NOMO-1 treated with dmso at 0.1 percent for 144 hours (cell line): ENCODE results near the gene ETHE1.

ENCODE experiments used
- DNase-seq: peaks from one replicate; lab custom pipeline; 2025; ENCODE audit not compliant: unreplicated experiment; lab: John Stamatoyannopoulos, UW

The ETHE1 gene, protein sequence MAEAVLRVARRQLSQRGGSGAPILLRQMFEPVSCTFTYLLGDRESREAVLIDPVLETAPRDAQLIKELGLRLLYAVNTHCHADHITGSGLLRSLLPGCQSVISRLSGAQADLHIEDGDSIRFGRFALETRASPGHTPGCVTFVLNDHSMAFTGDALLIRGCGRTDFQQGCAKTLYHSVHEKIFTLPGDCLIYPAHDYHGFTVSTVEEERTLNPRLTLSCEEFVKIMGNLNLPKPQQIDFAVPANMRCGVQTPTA

DNA sequence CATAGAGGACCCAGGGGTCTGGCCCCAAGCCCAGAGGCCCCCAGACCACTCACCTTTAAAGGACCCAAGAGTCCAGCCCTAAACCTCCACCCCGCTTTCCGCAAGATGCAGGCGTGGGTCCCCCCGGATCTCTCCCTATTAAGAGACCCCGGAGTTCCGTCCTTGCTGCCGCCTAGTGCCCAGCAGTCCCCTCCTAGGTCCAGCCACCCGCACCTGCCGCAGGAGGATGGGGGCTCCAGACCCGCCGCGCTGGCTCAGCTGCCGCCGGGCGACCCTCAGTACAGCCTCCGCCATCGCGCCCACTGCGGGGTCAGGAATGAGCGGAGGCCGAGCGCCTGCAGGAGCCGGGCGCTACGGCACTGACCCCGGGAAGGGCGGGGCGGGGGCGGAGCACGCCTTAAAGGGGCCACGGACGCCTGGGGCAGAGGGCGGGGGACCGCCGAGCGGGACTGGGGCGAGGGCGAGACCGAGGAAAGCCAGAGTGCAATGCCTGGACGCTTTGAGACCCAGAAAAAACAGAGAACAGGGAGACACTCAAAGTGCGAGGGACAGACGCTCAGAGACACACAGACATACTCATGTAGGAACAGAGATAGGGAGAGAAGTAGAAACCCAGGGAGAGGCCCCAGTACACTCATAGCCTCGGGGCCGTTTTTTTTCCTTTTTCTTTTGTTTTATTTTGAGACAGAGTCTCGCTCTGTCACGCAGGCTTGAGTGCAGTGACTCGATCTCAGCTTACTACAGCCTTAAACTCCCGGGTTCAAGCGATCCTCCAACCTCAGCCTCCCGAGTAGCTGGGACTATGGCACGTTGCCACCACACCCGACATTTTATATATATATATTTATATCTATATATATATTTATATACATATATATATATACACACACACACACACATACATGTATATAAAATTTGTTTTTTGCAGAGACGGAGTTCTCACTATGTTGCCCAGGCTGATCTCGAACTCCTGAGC is at the start of gene ETHE1:
ETHE1 (minus strand) TSS at position 318 of the 976 bp plus-strand sequence; CDS start at position 294, 24 bp downstream.
- peak; percentile 68 for DNase-seq

DNA sequence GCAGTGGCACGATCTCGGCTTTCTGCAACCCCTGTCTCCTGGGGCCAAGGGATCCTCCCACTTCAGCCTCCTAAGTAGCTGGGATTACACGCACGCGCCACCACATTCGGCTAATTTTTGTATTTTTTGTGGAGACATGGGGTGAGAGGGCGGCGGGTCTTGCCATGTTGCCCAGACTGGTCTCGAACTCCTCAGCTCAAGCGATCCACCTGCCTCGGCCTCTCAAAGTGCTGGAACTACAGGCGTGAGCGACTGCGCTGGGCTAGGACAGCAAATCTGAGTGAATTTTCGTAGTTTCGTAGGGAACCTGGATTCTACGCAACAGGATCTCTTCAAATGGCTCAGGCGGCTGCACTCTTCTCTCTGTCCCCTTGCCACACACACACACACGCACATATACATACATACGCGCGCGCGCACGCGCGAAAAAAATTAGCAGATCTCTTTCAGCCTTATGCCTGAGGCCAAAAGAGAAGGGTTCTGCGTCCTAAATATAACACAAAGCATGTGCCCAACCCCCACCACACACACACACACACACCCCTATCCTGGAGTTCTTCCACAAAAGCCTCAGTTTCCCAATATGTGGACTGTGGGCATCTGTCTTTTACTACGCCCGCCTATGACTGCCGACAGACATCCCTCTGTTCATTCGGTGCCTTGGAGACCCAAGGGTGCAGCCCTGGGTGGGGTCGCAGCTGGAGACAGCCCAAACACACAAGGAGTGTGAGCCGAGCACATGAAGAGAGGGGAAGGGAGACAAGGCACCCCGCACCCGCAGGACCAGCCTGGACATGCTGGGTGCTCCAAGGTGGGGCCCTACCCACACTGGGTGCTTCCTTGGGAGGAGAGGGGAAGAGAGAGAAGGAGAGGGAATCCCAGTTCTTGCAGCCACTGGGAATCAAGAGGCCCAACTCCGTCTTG is 49.2 kb upstream of the ETHE1 start:
- no peak for DNase-seq

DNA sequence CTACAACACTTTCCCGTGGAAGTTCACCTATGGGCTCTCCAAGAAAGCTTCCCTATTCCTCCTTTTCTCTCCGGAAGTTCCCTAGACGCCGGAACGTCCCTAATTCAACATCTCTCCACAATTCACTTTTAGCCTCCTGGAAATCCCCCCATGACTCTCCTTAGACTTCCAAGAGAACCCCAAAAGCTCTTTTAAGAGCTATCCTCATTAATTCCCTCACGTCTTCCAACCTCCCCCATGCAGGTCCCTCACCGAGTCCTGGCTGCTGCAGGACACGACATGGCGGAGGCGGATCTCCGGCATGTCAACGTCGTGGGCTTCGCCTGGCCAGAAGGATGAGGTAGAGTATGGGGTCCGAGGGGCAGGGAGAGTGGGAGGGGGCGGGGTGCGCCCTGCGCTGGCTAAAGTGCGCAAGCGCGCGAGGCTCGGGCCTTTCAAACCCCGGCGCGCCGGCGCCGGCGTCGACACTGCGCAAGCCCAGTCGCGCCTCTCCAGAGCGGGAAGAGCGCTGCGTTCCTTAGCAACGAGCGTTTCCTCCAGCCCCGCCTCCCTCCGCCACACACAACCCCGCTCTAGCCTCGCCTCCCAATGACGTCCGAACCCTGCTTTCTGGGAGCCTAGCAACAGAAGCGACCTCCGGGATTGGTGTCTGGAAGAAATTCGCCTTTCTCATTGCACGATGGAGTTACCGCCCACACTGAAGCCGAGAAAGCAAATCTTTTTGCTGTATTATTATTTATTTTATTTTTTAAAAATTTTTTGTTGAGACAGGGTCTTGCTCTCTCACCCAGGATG is 48.4 kb upstream of the ETHE1 start, which contains the start of the genes PINLYP and XRCC1:
PINLYP (plus strand) TSS at position 646 of the 795 bp plus-strand sequence. CDS start 1,391 bp downstream, outside the sequence.
XRCC1 (minus strand) TSS at position 372 of the 795 bp plus-strand sequence; CDS start at position 303, 69 bp downstream.
- DNase-seq: peak; percentile 99

DNA sequence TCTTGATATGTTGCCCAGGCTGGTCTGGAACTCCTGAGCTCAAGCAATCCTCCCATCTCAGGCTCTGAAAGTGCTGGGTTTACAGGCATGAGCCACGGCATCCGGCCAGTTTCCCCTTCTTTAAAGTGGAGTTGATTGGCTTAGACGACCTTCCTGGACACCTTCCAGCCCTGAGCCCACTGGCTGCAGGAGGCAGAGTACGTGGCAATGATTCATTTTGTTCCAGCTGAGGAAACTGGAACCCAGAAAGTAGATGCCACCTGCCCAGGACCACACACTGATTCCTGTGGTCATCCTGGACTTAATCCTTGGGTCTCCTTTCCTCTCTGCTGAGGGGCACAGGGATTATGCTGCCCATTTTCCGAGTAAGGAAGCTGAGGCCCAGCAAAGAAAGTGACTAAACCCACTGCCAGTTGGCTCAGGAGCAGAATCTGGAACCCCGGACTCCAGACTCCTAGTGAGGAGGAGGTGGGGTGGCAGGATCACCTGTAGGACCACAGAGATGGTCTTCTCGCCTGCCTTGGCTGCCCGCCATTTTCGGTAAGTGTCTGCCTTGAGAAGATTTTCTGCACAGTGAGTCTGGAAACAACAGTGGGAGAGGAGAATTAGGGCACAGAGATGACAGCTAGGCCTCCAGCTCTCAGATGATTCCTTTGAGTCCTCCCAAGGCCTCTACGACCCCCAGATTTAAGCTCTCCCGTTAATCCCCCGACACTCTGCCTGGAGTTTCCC is 47.6 kb upstream of the ETHE1 start:
- DNase-seq: no peak

DNA sequence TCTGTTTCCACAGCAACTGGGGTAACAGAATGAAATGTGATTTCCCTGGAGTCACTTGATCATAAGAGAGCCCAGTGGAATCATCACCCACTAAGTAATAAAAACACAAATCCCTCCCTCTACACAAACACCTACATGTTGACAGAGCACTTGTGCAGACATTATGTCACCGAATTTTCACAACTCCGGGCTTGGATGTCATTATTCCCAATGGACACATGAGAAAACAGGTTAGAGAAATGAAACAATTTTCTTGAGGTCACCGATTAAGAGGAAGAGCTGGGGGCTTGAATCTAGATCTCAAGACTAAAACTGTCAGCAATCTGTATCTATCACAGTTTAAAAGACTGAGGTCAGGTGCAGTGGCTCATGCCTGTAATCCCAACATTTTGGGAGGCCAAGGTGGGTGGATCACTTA is 45.2 kb upstream of the ETHE1 start:
- DNase-seq: no peak

DNA sequence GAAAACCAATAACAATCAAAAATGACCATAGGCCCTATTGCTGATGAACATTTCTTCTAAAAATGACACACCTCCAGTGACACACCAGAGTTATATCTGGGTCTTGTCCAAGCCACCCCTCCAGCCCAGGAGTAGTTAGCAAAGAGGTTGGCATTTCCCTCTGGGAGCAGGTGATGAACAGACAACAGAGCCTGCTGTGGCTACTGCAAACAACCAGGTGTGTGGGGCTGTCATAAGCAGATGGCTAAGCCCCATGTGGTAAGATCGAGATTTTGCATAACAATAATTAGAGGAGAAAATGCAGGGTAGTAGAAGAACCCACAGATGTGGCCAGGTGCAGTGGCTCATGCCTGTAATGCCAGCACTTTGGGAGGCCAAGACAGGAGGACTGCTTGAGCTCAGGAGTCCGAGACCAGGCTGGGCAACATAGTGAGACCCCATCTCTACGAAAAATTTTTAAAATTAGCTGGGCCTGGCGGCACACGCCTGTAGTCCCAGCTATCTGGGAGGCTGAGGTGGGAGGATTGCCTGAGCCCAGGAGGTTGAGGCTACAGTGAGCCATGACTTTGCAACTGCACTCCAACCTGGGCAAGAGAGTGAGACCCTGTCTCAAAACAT is 43.3 kb upstream of the ETHE1 start:
- no peak for DNase-seq

DNA sequence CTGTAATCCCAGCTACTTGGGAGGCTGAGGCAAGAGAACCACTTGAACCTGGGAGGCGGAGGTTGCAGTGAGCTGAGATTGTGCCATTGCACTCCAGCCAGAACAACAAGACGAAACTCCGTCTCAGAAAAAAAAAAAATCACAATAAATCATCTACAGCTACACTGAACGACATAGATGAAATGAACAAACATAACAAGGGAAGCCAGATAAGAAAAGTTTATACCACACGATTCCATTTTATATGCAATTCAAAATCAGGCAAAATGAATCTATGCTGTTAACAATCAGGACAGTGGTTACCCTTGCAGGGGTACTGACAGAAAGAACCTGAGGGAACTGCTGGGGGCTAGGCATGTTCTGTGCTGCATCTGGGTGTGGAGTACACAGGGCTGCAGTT is 42.7 kb upstream of the ETHE1 start:
- no peak for DNase-seq

DNA sequence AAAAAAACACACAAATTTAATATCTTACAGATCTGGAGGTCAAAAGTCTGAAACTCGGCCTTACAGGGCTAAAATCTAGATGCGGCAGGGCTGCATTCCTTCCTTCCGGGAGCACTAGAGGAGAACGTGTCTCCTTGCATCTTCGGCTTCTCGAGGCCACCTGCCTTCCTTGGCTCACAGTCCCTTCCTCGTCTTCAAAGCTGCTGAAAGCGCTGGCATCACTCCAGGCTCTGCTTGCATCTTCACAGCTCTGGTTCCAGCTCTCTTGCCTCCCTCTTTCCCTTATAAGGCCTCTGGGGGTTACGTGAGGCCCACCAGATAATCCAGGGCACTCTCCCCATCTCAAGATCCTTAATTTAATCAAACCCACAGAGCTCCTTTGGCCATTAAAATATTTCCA is 37.8 kb upstream of the ETHE1 start:
- DNase-seq: no peak

DNA sequence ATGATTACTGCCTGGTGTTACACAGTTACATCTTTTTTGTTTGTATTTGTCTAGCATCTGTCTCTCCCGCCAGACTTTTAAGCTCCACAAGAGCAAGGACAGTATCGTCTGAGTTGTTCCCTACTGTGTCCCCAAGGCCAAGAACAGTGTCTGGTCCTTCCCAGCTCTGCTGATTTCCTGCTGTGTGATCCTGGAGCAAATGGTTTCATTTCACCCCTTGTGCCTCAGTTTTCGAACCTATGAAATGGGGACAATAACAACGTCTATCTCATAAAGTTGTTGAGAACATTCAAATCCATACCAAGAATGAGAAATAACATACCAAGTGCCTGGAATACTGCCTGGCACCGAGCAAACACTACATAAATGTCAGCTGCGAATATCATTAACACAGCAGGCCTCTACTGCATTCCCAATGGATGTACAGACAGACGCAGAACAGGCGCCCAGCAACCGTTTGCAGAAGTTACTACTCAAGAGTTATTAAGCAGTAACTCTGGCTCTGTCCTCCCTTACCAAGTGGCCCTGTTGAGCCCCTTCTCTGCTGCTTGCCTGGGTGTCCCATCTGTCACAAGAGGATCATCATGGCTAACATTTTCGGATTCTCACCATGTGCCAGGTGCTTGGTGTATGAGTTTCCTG is 36.9 kb upstream of the ETHE1 start:
- no peak for DNase-seq

DNA sequence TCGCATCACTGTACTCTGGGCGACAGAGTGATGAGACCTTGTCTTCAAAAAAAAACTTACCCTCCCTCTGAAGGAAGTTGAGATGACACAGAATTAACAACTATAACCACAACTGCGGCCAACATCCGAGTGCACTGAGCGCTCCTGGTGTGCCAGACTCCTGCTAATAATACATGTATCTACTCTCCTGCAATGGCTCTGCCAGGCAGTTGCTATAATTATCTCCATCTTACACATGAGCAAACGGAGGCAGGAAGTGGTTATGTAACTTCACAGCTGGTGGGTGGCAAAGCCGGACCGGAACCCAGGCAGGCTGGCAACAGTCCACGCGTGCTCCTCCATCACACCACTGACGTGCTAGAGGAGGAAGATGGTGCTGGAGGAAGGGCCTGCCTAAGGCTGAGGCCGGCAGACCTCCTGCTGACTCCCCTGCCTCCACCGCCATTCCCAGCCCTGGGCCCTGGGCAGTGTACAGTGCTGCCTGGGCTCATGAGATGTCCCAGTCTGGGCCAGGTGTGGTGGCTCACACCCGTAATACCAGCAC is 35.8 kb upstream of the ETHE1 start:
- peak; percentile 97 for DNase-seq

DNA sequence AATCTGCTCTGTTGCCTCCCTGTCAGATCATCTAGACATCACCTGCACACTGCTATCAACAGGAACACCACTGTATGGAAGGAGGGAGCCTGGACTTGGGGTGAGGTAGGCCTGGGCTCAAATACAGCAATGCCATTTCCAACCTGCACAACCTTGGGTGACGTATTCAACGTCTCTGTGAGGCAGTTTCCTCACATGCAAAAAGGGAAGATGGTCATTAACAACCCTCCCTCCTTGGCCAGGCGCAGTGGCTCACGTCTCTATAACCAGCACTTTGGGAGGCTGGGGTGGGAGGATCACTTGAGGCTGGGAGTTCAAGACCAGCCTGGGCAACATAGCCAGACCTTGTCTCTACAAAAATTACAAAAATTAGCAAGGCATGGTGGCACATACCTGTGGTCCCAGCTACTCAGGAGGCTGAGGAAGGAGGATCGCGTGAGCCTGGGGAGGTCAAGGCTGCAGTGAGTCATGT is 35.3 kb upstream of the ETHE1 start:
- no peak for DNase-seq

DNA sequence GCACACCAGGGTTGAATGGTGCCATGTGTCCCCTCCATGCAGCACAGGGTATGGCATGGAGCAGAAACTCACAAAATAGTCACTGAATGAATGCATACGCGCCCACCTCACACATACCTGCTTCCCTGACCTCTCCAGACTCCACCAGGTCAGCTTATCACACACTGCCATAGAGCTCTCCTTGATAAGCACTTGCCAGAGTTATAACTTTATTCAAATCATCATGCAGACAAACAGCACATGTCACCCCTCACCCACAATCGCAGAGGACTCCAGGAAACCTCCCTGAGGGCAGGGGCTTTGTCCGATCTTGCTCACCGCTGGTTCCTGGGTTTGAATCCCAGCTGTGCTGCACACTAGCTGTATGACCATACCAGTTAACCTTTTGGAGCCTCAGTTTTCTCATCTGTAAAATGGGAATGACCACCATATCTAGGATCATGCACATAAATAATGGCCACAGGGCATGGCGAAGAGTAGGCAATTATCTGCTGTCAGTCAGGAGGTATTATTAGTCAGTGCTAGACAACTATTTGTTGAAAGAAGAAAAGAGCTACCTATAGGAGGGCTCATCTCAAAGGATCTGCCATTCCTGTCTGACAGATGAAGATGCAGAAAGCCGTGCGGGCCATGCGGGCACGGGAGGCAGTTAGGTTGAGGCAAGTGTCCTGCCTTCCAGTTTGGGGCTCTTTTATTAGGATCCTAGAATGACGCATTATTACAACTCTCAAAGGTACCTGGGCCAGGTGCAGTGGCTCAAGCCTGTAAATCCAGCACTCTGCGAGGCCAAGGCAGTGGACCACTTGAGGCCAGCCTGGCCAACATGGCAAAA is 34.4 kb upstream of the ETHE1 start:
- DNase-seq: no peak

DNA sequence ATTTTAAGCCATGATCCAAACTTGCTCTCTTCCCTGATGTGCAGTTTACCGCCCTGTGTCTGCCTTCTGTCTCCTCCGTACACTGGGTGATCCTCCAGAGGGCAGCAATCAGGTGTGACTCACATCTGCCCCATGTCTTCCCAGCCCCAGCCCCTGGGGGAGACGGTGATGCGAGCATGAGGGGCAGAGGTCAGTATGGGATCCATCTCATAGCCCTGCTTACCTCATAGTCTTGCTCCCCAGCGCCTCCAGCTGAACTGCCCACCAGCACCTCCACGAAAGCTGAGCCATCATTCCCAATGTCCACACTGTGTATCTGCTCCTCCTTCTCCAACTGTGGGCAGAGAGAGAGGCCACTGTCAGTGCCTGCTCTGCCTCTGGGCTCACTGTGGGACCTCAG is 33.7 kb upstream of the ETHE1 start:
- no peak for DNase-seq

DNA sequence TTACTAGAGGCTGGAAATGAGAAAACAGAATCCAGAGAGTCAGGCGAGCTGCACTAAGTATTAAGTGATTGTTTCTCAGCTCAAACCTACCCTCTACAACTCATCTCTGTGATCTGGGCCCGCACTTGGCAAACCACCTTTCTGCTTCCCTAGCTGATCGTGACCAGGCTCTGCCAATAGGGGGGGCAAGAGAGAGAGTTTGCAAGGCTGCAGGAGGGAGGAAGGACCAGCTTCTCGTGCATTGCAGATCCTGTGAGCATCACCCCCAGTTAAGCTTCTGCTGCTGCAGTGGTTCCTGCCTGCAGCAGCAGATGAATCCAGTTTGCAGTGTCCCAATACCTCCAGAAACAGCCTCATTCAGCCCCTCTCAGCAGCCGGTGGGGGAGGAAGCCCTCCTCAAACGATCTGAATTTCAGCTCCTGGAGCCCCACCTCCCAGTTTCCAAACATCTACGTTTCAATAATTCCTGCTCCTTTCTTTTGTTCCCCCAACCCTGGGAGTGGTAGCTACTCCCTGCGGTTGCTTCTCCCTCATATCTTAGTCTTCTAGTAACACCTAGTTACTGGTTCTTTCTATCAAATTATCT is 28.3 kb upstream of the ETHE1 start:
- peak; percentile 49 for DNase-seq

DNA sequence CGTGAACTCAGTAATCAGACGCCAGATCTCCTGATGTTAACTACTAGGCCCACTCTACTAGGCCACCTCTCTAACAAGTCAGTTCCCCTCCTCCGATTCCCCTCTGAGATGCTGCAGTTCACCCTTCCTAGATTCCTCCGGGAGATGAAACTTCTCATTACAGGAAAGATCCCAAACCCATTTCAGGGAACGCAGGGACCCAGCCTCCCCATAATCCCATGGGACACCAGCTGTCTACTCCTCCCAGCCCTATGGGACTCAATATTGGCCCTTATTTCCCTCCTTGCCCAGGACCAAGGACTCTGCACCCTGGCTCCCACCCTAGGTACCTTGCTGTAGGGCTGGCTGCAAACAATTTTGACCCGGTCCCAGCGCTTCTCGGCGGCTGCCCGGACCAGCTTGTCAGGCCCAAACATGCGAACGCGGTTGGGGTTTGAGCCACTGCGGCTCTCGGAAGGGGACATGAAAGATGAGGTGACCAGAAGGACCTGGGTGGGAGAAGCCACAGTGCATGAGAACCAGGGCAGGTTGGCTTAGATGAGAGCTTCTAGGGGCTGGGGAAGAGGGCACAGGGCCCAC is 27.4 kb upstream of the ETHE1 start:
- no peak for DNase-seq

DNA sequence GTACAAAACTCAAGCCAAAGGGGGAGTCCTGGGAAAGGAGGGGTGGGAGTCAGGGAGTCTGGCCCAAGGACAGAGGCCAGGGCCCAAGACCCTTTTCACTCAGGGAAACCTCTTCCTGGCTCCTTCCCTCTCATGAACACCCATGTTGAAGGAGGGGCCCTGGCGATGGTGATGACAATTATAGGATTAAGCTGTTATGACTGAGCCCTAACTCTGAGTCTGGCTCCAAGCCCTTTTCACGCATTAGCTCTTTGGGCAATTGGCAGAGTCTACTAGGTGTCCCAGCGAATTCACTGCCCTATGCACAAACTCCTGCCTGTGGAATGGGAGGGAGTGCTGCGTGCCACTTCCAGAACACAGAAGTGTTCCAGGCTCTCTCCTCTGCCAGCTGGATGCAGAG is 26.7 kb upstream of the ETHE1 start:
- DNase-seq: no peak
